ENCODE data around the gene DECR2.

- TF ChIP-seq ZNF311 (tag by site-specific recombination; IDR thresholded peaks at IDR 0.05; ENCODE audit: borderline replicate concordance), result no peak
- TF ChIP-seq PBX3 (CRISPR knock-in tag; IDR thresholded peaks at IDR 0.05), result no peak
- no peak for TF ChIP-seq TRIM28 (IDR thresholded peaks at IDR 0.05; ENCODE audit: borderline replicate concordance, low read length)
- TF ChIP-seq ZNF184 (tag by site-specific recombination; IDR thresholded peaks at IDR 0.05), result no peak
These were observed 36.8 kb upstream of the DECR2 start for GRCh38 chr16:364595-365491.
